GM12878 (cell line): ENCODE data around the gene TRIM47. TPM values are rescaled to one million over a fixed set of nuclear protein-coding genes. Genes with fewer than 3 reads are reported as not detected.

ENCODE experiments used
- ATAC-seq: fragments of 200-7000 bp; cut with Tn5 transposase; 3 replicates; pipeline ENCODE4 v1.9.1; 2020; ENCODE audit warnings: mild to moderate bottlenecking, moderate library complexity
- BruUV-seq: library from RNA; stranded (reverse); fragments of 400-500 nt; replicated peaks from 2 replicates; lab custom pipeline; 2021; lab: Mats Ljungman, UMichigan
- CTCF ChIA-PET: fragments of 300-600 bp; sonication (Branson Sonifier 250); formaldehyde crosslinking; extraction: SDS; loops from one replicate; lab custom pipeline; 2021; ENCODE audit warnings: inconsistent platforms; lab: Yijun Ruan, JAX
- POLR2A ChIA-PET: fragments of 350-600 bp; formaldehyde crosslinking; extraction: SDS; loops from one replicate; lab custom pipeline; 2021; ENCODE audit warnings: inconsistent platforms; lab: Charles Lee
- RAD21 ChIA-PET: fragments of 300-600 bp; sonication (Branson Sonifier 250); formaldehyde crosslinking; loops from one replicate; lab custom pipeline; 2023; ENCODE audit warnings: antibody characterized with exemption; ENCODE audit not compliant: unreplicated experiment; lab: Charles Lee
- SMC1A ChIA-PET: fragments of 300-600 bp; sonication (Branson Sonifier 250); formaldehyde crosslinking; loops from one replicate; lab custom pipeline; 2023; ENCODE audit not compliant: unreplicated experiment, uncharacterized antibody; lab: Charles Lee
- DNase-seq: peaks from one replicate; pipeline ENCODE4 v3.0.0-alpha.2; 2011; ENCODE audit warnings: low read depth, low spot score
- FAIRE-seq: peaks from 3 replicates; lab custom pipeline; 2011; peaks lifted over from hg19 to GRCh38; lab: Jason Lieb, UNC
- H2AFZ ChIP-seq: 2 replicates; pipeline ENCODE4 v1.6.0; 2011; ENCODE audit warnings: low read depth, low read length, control low read depth; ENCODE audit not compliant: control insufficient read depth
- H3K27ac ChIP-seq: 2 replicates; pipeline ENCODE4 v1.5.1; 2011; ENCODE audit warnings: control low read depth; ENCODE audit not compliant: control insufficient read depth, insufficient read depth
- H3K27me3 ChIP-seq, 2 experiments: replicated peaks in 1 of 2; 2 replicates each; pipeline versions ENCODE4 v1.6.0 to v1.6.1; 2011; ENCODE audit warnings: low read length in 1 of 2; ENCODE audit not compliant: control insufficient read depth in 2 of 2, insufficient read depth in 2 of 2
- H3K36me3 ChIP-seq, 2 experiments: 2 replicates each; pipeline ENCODE4 v1.5.1; 2011; ENCODE audit warnings: low read length in 1 of 2; ENCODE audit not compliant: control insufficient read depth in 2 of 2, insufficient read depth in 2 of 2
- H3K4me1 ChIP-seq: 2 replicates; pipeline ENCODE4 v1.6.1; 2011; ENCODE audit warnings: mild to moderate bottlenecking, low read length, moderate library complexity, mixed read lengths; ENCODE audit not compliant: control insufficient read depth, insufficient read depth
- H3K4me2 ChIP-seq: 2 replicates; pipeline ENCODE4 v1.6.0; 2011; ENCODE audit warnings: control low read depth; ENCODE audit not compliant: control insufficient read depth, insufficient read depth
- H3K4me3 ChIP-seq: fragments of 200-600 bp; sonication (generic); 2 replicates; pipeline ENCODE4 v1.5.1; 2016
- H3K79me2 ChIP-seq: 2 replicates; pipeline ENCODE4 v1.6.0; 2011; ENCODE audit warnings: low read length; ENCODE audit not compliant: control insufficient read depth, insufficient read depth
- H3K9ac ChIP-seq: 2 replicates; pipeline ENCODE4 v1.8.0; 2011; ENCODE audit warnings: low read length, control low read depth, mixed read lengths; ENCODE audit not compliant: control insufficient read depth, insufficient read depth
- H3K9me3 ChIP-seq: replicated peaks from 3 replicates; pipeline ENCODE4 v1.5.1; 2011; ENCODE audit warnings: mild to moderate bottlenecking, low read length; ENCODE audit not compliant: control insufficient read depth, insufficient read depth
- H4K20me1 ChIP-seq: 2 replicates; pipeline ENCODE4 v1.6.0; 2011; ENCODE audit not compliant: control insufficient read depth, insufficient read depth
- BRCA1 ChIP-seq: IDR thresholded peaks from 2 replicates; pipeline ENCODE4 v1.6.1; 2011; ENCODE audit warnings: low read depth, low read length, improper control_type of control experiment
- NR2C1 ChIP-seq: fragments of 450-650 bp; IDR thresholded peaks from 2 replicates; pipeline ENCODE4 v1.6.1; 2017; ENCODE audit warnings: antibody characterized with exemption, mild to moderate bottlenecking, moderate library complexity
- SIX5 ChIP-seq: IDR thresholded peaks from 2 replicates; pipeline ENCODE4 v1.6.1; 2011; ENCODE audit warnings: mild to moderate bottlenecking, low read depth, low read length, moderate library complexity; ENCODE audit not compliant: severe bottlenecking
- SREBF2 ChIP-seq: IDR thresholded peaks from 2 replicates; pipeline ENCODE4 v1.6.1; 2012; ENCODE audit warnings: mild to moderate bottlenecking, low read length
- STAT3 ChIP-seq: IDR thresholded peaks from 2 replicates; pipeline ENCODE4 v1.6.1; 2011; ENCODE audit warnings: low read depth, low read length, improper control_type of control experiment
- YBX1 ChIP-seq: fragments of 450-650 bp; IDR thresholded peaks from 2 replicates; pipeline ENCODE4 v1.6.1; 2016; ENCODE audit warnings: antibody characterized with exemption
- ZSCAN29 ChIP-seq: fragments of 450-650 bp; IDR thresholded peaks from 2 replicates; pipeline ENCODE4 v1.6.1; 2017; ENCODE audit warnings: mild to moderate bottlenecking, moderate library complexity
- WGBS: methylation state at CpG from one replicate; pipeline ENCODE4 v1.1.6; 2016; ENCODE audit warnings: low lambda C conversion rate; ENCODE audit not compliant: insufficient replicate concordance, insufficient coverage; ENCODE audit errors: missing lambda C conversion rate; 5-methylcytosine and 5-hydroxymethylcytosine counted together
- in situ Hi-C: fragments of 300-500 bp; cut with MboI; formaldehyde crosslinking; loops from 9 replicates; pipeline ENCODE4 v1.14.3; 2018; ENCODE audit warnings: mixed read lengths
- intact Hi-C: fragments of 100-400 bp; cut with micrococcal nuclease; formaldehyde crosslinking; loops from one replicate; pipeline ENCODE4 v1.14.2; 2022; ENCODE audit not compliant: unreplicated experiment
- polyA plus RNA-seq, 11 experiments: library from polyadenylated mRNA; depleted of rRNA in 4 of 11; unstranded in 6 of 11; stranded (reverse) in 5 of 11; fragments of >200 nt; fragmentation: Nextera tagmentation in 4 of 11; fragmentation: Illumina TruSeq in 1 of 11; extraction: Ambion mirVana in 4 of 11; extraction: Trizol in 1 of 11; gene quantifications; 1 replicate in 1 of 11; 2 replicates in 10 of 11; pipeline versions ENCODE4 v1.2.1 to v1.2.3, GENCODE V29; 2011 to 2016; ENCODE audit warnings: inconsistent platforms in 2 of 11, missing spikeins in 2 of 11, low read depth in 1 of 11
- total RNA-seq, 4 experiments: library from RNA; depleted of rRNA in 3 of 4; stranded (reverse); fragments of >200 nt in 3 of 4; fragmentation: Illumina TruSeq in 1 of 4; extraction: Trizol in 1 of 4; gene quantifications; 2 replicates each; pipeline versions ENCODE4 v1.2.1 to v1.2.3, GENCODE V29; 2013 to 2021
- TF ChIP-seq, protein P1 (sequence below): fragments of 450-650 bp; IDR thresholded peaks from 2 replicates; pipeline ENCODE4 v1.6.1; 2017; ENCODE audit warnings: mild to moderate bottlenecking, low read depth, inconsistent platforms; ENCODE audit not compliant: poor library complexity, severe bottlenecking
- TF ChIP-seq, protein P2 (sequence below): IDR thresholded peaks from 2 replicates; pipeline ENCODE4 v1.6.1; 2011; ENCODE audit warnings: low read depth, low read length, improper control_type of control experiment, borderline replicate concordance
- TF ChIP-seq, protein P3 (sequence below): fragments of 450-650 bp; formaldehyde crosslinking; IDR thresholded peaks from 2 replicates; pipeline ENCODE4 v1.4.0; 2022; ENCODE audit warnings: mild to moderate bottlenecking, moderate library complexity
- TF ChIP-seq, protein P4 (sequence below): fragments of 450-650 bp; IDR thresholded peaks from 2 replicates; pipeline ENCODE4 v1.6.1; 2016; ENCODE audit warnings: mild to moderate bottlenecking, moderate library complexity, borderline replicate concordance

The TRIM47 gene
- total and polyA plus RNA-seq, 10 of the 15 experiments (the other 5 are each of a cell fraction or from before 2014, with no cell fraction given) = 0.35 to 9.7 (median 5.3) TPM

DNA sequence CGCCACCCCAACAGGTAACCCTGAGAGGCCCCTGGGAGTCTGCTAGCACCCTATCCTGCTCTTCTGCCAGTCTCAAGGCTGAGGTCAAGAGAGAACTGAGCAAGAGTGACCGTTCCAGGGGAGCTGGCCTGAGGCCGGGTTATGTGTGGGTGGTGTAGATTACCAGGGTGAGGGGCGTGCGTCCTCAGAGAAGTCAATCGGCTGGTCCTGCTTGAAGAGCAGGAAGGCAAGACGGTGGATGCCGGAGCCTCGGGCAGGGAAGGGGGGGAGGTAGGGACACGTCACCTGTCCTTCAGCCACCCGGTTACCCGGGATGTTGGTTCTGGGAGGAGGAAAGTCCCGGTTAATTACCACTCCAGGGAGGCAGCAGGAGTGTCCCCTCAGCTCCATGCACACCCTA, 21.0 kb upstream of the TRIM47 start:
- RAD21 ChIA-PET = no interaction called here

More for the DNA sequence above, 21.0 kb upstream of the TRIM47 start:
- H4K20me1 ChIP-seq = no peaks in the 10 kb centered on the region
- H3K4me1 ChIP-seq = peaks cover 6% of the 10 kb centered on the region
- SMC1A ChIA-PET = no interaction called here
- H3K4me2 ChIP-seq = no peak overlapping the region
- H3K27me3 ChIP-seq = no peaks in the 10 kb centered on the region
- DNase-seq = no peak
- CTCF ChIA-PET = interaction anchor here (1.0 to 1.4 kb wide), 2 partner anchors 43 to 44 kb away, joined by 4 to 7 read pairs; partner anchors contain the start of gene WBP2
- in situ Hi-C loops = no loop called here
- intact Hi-C loops = loop anchor here (5.0 kb wide), 2 partner anchors 42 to 122 kb away; partner anchors contain the start of gene WBP2
- no peaks in the 10 kb centered on the region for H3K9me3 ChIP-seq
- no peak overlapping the region for H3K9ac ChIP-seq
- H3K4me3 ChIP-seq = no peak overlapping the region
- TF ChIP-seq SREBF2 = no peak
- TF ChIP-seq YBX1 = no peak
- no peak for TF ChIP-seq BRCA1
- TF ChIP-seq, protein P1, sequence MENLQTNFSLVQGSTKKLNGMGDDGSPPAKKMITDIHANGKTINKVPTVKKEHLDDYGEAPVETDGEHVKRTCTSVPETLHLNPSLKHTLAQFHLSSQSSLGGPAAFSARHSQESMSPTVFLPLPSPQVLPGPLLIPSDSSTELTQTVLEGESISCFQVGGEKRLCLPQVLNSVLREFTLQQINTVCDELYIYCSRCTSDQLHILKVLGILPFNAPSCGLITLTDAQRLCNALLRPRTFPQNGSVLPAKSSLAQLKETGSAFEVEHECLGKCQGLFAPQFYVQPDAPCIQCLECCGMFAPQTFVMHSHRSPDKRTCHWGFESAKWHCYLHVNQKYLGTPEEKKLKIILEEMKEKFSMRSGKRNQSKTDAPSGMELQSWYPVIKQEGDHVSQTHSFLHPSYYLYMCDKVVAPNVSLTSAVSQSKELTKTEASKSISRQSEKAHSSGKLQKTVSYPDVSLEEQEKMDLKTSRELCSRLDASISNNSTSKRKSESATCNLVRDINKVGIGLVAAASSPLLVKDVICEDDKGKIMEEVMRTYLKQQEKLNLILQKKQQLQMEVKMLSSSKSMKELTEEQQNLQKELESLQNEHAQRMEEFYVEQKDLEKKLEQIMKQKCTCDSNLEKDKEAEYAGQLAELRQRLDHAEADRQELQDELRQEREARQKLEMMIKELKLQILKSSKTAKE = no peak
- TF ChIP-seq ZSCAN29 = no peak
- TF ChIP-seq, protein P2, sequence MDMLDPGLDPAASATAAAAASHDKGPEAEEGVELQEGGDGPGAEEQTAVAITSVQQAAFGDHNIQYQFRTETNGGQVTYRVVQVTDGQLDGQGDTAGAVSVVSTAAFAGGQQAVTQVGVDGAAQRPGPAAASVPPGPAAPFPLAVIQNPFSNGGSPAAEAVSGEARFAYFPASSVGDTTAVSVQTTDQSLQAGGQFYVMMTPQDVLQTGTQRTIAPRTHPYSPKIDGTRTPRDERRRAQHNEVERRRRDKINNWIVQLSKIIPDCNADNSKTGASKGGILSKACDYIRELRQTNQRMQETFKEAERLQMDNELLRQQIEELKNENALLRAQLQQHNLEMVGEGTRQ = no peak
- TF ChIP-seq STAT3 = no peak
- TF ChIP-seq, protein P3, sequence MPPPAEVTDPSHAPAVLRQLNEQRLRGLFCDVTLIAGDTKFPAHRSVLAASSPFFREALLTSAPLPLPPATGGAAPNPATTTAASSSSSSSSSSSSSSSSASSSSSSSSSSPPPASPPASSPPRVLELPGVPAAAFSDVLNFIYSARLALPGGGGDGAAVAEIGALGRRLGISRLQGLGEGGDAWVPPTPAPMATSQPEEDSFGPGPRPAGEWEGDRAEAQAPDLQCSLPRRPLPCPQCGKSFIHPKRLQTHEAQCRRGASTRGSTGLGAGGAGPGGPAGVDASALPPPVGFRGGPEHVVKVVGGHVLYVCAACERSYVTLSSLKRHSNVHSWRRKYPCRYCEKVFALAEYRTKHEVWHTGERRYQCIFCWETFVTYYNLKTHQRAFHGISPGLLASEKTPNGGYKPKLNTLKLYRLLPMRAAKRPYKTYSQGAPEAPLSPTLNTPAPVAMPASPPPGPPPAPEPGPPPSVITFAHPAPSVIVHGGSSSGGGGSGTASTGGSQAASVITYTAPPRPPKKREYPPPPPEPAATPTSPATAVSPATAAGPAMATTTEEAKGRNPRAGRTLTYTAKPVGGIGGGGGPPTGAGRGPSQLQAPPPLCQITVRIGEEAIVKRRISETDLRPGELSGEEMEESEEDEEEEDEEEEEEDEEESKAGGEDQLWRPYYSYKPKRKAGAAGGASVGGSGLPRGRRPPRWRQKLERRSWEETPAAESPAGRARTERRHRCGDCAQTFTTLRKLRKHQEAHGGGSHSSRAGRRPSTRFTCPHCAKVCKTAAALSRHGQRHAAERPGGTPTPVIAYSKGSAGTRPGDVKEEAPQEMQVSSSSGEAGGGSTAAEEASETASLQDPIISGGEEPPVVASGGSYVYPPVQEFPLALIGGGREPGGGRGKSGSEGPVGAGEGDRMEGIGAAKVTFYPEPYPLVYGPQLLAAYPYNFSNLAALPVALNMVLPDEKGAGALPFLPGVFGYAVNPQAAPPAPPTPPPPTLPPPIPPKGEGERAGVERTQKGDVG (CRISPR knock-in tag) = no peak
- no peak for TF ChIP-seq NR2C1
- TF ChIP-seq, protein P4, sequence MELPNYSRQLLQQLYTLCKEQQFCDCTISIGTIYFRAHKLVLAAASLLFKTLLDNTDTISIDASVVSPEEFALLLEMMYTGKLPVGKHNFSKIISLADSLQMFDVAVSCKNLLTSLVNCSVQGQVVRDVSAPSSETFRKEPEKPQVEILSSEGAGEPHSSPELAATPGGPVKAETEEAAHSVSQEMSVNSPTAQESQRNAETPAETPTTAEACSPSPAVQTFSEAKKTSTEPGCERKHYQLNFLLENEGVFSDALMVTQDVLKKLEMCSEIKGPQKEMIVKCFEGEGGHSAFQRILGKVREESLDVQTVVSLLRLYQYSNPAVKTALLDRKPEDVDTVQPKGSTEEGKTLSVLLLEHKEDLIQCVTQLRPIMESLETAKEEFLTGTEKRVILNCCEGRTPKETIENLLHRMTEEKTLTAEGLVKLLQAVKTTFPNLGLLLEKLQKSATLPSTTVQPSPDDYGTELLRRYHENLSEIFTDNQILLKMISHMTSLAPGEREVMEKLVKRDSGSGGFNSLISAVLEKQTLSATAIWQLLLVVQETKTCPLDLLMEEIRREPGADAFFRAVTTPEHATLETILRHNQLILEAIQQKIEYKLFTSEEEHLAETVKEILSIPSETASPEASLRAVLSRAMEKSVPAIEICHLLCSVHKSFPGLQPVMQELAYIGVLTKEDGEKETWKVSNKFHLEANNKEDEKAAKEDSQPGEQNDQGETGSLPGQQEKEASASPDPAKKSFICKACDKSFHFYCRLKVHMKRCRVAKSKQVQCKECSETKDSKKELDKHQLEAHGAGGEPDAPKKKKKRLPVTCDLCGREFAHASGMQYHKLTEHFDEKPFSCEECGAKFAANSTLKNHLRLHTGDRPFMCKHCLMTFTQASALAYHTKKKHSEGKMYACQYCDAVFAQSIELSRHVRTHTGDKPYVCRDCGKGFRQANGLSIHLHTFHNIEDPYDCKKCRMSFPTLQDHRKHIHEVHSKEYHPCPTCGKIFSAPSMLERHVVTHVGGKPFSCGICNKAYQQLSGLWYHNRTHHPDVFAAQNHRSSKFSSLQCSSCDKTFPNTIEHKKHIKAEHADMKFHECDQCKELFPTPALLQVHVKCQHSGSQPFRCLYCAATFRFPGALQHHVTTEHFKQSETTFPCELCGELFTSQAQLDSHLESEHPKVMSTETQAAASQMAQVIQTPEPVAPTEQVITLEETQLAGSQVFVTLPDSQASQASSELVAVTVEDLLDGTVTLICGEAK = no peak
- TF ChIP-seq SIX5 = no peak
- TF ChIP-seq, all 136 proteins: peak for 0
- peaks cover 23% of the 10 kb centered on the region for H3K79me2 ChIP-seq
- H3K36me3 ChIP-seq = peaks cover 10 to 17% of the 10 kb centered on the region in 2 experiments; a peak in 3 of 4 replicates
- no peak overlapping the region for H2AFZ ChIP-seq
- no peak overlapping the region for H3K27ac ChIP-seq
- WGBS = 93% methylated on average over 12 of the region's 13 CpGs
- ATAC-seq (no peak), FAIRE-seq (no peak)
- POLR2A ChIA-PET = interaction anchor here (1.7 kb wide), 1 partner anchor 12 kb away, joined by 6 read pairs; no protein-coding TSS in a partner anchor
- no TSS peak for BruUV-seq
